MM.1S (cell line): ENCODE data around the gene RNF217.

Experiments
- DNase-seq: peaks from one replicate; pipeline ENCODE4 v3.0.0-alpha.2; 2015
- H2AFZ ChIP-seq: fragments of 300-600 bp; sonication (generic); 2 replicates; pipeline ENCODE4 v1.6.0; 2016; ENCODE audit warnings: antibody characterized with exemption, low read length
- H3F3A ChIP-seq: fragments of 300-600 bp; sonication (generic); 2 replicates; pipeline ENCODE4 v1.6.1; 2016; ENCODE audit warnings: mild to moderate bottlenecking, antibody characterized with exemption, low read length, moderate library complexity, mixed read lengths; ENCODE audit not compliant: insufficient read depth
- H3K27ac ChIP-seq: fragments of 300-600 bp; sonication (generic); 2 replicates; pipeline ENCODE4 v1.5.1; 2016; ENCODE audit warnings: mild to moderate bottlenecking, low read length
- H3K27me3 ChIP-seq: fragments of 300-600 bp; sonication (generic); replicated peaks from 2 replicates; pipeline ENCODE4 v1.6.0; 2016; ENCODE audit warnings: low read length; ENCODE audit not compliant: insufficient read depth
- H3K36me3 ChIP-seq: fragments of 300-600 bp; sonication (generic); replicated peaks from 2 replicates; pipeline ENCODE4 v1.6.1; 2016; ENCODE audit warnings: mild to moderate bottlenecking, low read length, mixed read lengths; ENCODE audit not compliant: insufficient read depth
- H3K4me1 ChIP-seq: fragments of 300-600 bp; sonication (generic); 2 replicates; pipeline ENCODE4 v1.6.1; 2016; ENCODE audit warnings: low read length, mixed read lengths
- H3K4me2 ChIP-seq: fragments of 300-600 bp; sonication (generic); 2 replicates; pipeline ENCODE4 v1.6.0; 2016; ENCODE audit warnings: low read depth, low read length
- H3K4me3 ChIP-seq: fragments of 300-600 bp; sonication (generic); 2 replicates; pipeline ENCODE4 v1.5.1; 2016; ENCODE audit warnings: low read length, mixed read lengths
- H3K79me2 ChIP-seq: fragments of 300-600 bp; sonication (generic); 2 replicates; pipeline ENCODE4 v1.6.1; 2016; ENCODE audit warnings: mixed run types, low read length, mixed read lengths
- H3K9ac ChIP-seq: fragments of 300-600 bp; sonication (generic); 2 replicates; pipeline ENCODE4 v1.6.1; 2016; ENCODE audit warnings: low read length, mixed read lengths
- H3K9me2 ChIP-seq: fragments of 300-600 bp; sonication (generic); replicated peaks from 2 replicates; pipeline ENCODE4 v1.6.1; 2016; ENCODE audit warnings: mild to moderate bottlenecking, low read length, mixed read lengths; ENCODE audit not compliant: insufficient read depth
- H3K9me3 ChIP-seq: fragments of 300-600 bp; sonication (generic); replicated peaks from 2 replicates; pipeline ENCODE4 v1.6.1; 2016; ENCODE audit warnings: mild to moderate bottlenecking, low read length, mixed read lengths; ENCODE audit not compliant: insufficient read depth
- H4K20me1 ChIP-seq: fragments of 300-600 bp; sonication (generic); 2 replicates; pipeline ENCODE4 v1.6.1; 2016; ENCODE audit warnings: mild to moderate bottlenecking, low read length, moderate library complexity, mixed read lengths; ENCODE audit not compliant: insufficient read depth
- CTCF ChIP-seq: fragments of 300-600 bp; sonication (generic); IDR thresholded peaks from 2 replicates; pipeline ENCODE4 v1.5.1; 2016; ENCODE audit warnings: antibody characterized with exemption, low read length, mixed read lengths
- EZH2 ChIP-seq: fragments of 300-600 bp; sonication (generic); optimal IDR thresholded peaks from 2 replicates; pipeline ENCODE3; 2017; ENCODE audit warnings: low read depth, mild to moderate bottlenecking, antibody characterized with exemption, low read length, mixed read lengths
- EZH2phosphoT487 ChIP-seq: fragments of 300-600 bp; sonication (generic); IDR thresholded peaks from 2 replicates; pipeline ENCODE4 v1.6.1; 2018; ENCODE audit warnings: antibody characterized with exemption, low read length

RNF217 gene

GRCh38 chr6:125014661-125014957 is 52.4 kb downstream of the RNF217 start:
- no peaks in the 10 kb centered on the region for H3F3A ChIP-seq
- no peaks in the 10 kb centered on the region for H3K79me2 ChIP-seq
- H3K9me3 ChIP-seq, result no peaks in the 10 kb centered on the region
- no peaks in the 10 kb centered on the region for H3K9me2 ChIP-seq
- no peak for DNase-seq
- H2AFZ ChIP-seq, result no peak overlapping the region
- TF ChIP-seq EZH2 (no peak), EZH2phosphoT487 (no peak), CTCF (no peak)
- no peak overlapping the region for H3K4me2 ChIP-seq
- no peak overlapping the region for H3K4me3 ChIP-seq
- H4K20me1 ChIP-seq, result no peaks in the 10 kb centered on the region
- no peak overlapping the region for H3K9ac ChIP-seq
- no peaks in the 10 kb centered on the region for H3K4me1 ChIP-seq
- H3K27ac ChIP-seq, result no peak overlapping the region
- no peaks in the 10 kb centered on the region for H3K36me3 ChIP-seq
- H3K27me3 ChIP-seq, result no peaks in the 10 kb centered on the region

- no peak for DNase-seq
- Histone ChIP-seq H3K9me3 (no peaks in the 10 kb centered on the region), H4K20me1 (no peaks in the 10 kb centered on the region), H3K9me2 (no peaks in the 10 kb centered on the region), H3K36me3 (no peaks in the 10 kb centered on the region), H3F3A (no peaks in the 10 kb centered on the region), H3K4me1 (no peaks in the 10 kb centered on the region), H3K79me2 (no peaks in the 10 kb centered on the region), H3K27me3 (no peaks in the 10 kb centered on the region), H2AFZ (no peak overlapping the region), H3K4me2 (no peak overlapping the region), H3K27ac (no peak overlapping the region), H3K4me3 (no peak overlapping the region), H3K9ac (no peak overlapping the region)
- no peak for TF ChIP-seq EZH2phosphoT487
- no peak for TF ChIP-seq EZH2
- TF ChIP-seq CTCF, result no peak
Observed at GRCh38 chr6:125015152-125015551, 52.9 kb downstream of the RNF217 start.

- DNase-seq, result no peak
- Histone ChIP-seq H3K9me3 (no peaks in the 10 kb centered on the region), H3K4me2 (no peak overlapping the region), H3K4me1 (no peaks in the 10 kb centered on the region), H3K36me3 (no peaks in the 10 kb centered on the region), H3K27ac (no peak overlapping the region), H3K4me3 (no peak overlapping the region), H3K9me2 (no peaks in the 10 kb centered on the region), H3K27me3 (no peaks in the 10 kb centered on the region), H2AFZ (no peak overlapping the region), H3K79me2 (no peaks in the 10 kb centered on the region), H3K9ac (no peak overlapping the region), H4K20me1 (no peaks in the 10 kb centered on the region), H3F3A (no peaks in the 10 kb centered on the region)
- no peak for TF ChIP-seq EZH2
Observed at GRCh38 chr6:125018136-125018535, 55.9 kb downstream of the RNF217 start.

- Histone ChIP-seq H3K79me2 (no peaks in the 10 kb centered on the region), H3K36me3 (no peaks in the 10 kb centered on the region), H3K9ac (no peak overlapping the region), H2AFZ (no peak overlapping the region), H4K20me1 (no peaks in the 10 kb centered on the region), H3K4me1 (no peaks in the 10 kb centered on the region), H3K27ac (no peak overlapping the region), H3K4me3 (no peak overlapping the region), H3K4me2 (no peak overlapping the region), H3K27me3 (no peaks in the 10 kb centered on the region), H3F3A (no peaks in the 10 kb centered on the region), H3K9me3 (no peaks in the 10 kb centered on the region), H3K9me2 (no peaks in the 10 kb centered on the region)
- TF ChIP-seq CTCF, result no peak
- TF ChIP-seq EZH2phosphoT487, result no peak
- TF ChIP-seq EZH2, result no peak
- DNase-seq, result no peak
Observed at GRCh38 chr6:125019281-125019680, 57.0 kb downstream of the RNF217 start.
